ENCODE results near the gene CYP11A1.

CYP11A1 gene

GRCh38 chr15:74340150-74340549 is 27.3 kb downstream of the CYP11A1 start:
- no peak for DNase-seq

- DNase-seq, result no peak
These were observed 28.1 kb downstream of the CYP11A1 start for GRCh38 chr15:74339371-74339770.

DNA sequence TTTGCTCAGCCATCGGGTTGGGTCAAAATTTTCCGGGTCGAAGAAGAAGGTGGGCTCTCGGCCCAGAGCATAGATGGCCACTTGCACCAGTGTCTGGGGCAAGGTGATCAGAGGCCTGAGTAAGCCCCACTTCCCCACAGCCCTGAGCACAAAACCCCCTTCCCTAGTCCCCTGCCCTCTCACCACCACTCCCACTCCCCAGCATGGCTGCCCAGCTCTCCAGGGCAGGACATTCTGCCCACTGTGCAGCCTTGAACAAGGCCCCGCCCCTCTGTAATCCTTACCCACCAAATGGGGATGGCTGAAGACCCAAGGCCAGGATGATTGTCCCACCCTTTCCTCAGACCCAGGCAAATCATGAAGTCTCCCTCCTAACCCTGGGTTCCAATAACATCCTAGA is 28.8 kb downstream of the CYP11A1 start:
- no peak for DNase-seq

- no peak for DNase-seq
These were observed 29.7 kb downstream of the CYP11A1 start for GRCh38 chr15:74337607-74338211.

GRCh38 chr15:74337146-74337545 is 30.3 kb downstream of the CYP11A1 start:
- no peak for DNase-seq

DNA sequence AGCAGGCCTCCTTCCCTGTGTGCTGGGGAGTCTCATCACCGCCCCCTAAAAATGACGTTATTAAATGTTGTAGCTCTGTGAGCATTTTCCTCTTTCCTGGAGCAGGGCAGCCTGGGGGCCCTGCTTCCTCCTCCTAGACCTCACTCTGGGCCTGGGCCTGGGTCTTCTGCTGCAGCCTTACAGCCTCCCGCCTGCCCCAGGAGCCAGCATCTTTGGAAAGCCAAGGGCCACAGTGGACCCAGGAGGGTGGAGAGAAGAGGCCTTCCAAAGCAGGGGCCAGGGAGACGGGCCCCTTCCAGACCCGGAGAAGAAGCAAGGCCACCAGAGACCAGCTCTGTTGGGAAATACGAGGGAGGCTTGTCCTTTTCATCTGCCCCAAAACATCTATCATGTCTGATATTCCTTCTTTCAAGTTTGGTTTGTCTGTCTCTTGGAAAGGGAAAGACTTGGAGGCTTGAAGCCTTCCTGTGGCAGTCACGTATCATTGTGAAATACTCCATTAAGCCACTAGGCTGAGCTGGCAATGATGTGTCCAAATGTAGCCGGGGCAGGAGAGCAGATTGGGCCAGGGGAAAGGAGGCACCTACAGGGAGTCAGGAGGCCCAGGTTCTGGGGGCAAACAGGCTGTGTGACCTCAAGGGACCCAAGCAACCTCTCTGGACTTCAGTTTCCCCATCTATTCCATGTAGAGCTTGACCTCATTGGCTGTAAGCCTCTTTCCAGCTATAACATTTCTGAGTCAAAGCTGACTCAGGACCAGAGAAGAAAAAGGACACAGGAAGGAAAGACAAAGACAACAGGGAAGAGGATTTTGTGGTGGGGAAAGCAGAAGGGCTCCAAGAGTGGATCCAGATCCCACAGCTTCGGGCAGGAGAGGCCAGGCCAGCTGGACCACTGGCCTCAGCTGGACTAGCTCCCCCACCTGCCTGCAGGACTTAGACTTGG is 31.1 kb downstream of the CYP11A1 start:
- no peak for DNase-seq

GRCh38 chr15:74335396-74335795 is 32.0 kb downstream of the CYP11A1 start:
- DNase-seq, result no peak

DNA sequence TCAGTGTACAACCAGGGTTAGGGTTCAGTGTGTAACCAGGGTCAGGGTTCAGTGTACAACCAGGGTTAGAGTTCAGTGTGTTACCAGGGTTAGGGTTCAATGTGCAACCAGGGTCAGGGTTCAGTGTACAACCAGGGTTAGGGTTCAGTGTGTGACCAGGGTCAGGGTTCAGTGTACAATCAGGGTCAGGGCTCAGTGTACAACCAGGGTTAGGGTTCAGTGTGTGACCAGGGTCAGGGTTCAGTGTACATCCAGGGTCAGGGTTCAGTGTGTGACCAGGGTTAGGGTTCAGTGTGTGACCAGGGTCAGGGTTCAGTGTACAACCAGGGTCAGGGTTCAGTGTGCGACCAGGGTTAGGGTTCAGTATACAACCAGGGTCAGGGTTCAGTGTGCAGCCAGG is 33.3 kb downstream of the CYP11A1 start:
- no peak for DNase-seq

- DNase-seq, result no peak
These were observed 33.8 kb downstream of the CYP11A1 start for GRCh38 chr15:74333662-74334061.

- DNase-seq, result no peak
These were observed 34.4 kb downstream of the CYP11A1 start for GRCh38 chr15:74333093-74333492.

DNA sequence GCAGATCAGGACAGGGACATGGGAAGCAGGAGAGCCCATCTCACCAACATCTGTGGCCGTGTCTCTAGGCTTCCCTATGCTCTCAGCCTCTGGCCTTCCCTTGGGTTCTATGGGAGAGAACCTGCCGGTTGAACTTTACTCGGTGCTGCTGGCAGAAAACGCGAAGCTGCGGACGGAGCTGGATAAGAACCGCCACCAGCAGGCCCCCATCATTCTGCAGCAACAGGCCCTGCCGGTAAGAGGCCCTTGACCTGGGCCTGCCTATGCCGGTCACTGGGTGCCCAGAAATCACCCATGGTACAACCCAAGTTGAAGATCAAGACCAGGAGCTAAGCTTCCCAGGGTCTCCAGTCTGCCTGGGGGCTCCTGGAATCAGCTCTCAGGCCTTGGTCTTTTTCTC is 34.8 kb downstream of the CYP11A1 start:
- DNase-seq, result no peak

DNA sequence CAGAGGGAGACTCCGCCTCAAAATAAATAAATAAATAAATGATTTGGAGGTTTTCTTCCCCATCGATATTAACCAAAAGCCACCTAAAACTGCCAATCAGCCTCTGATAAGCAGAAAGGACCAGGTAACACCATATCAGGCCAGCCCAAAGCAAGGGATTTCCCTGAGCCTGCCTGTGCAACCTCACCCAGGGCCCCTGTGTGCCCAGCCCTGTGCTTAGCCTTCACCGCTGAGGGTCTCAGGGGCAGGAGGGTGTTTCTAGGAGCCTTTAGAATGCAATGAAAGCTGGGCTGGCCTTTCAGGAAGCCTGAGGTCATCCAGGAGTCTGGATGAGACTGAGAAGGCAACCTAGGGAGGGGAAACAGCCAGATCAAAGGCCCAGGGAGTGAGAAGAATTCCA is 35.4 kb downstream of the CYP11A1 start:
- DNase-seq, result no peak

GRCh38 chr15:74330861-74331408 is 36.5 kb downstream of the CYP11A1 start:
- no peak for DNase-seq

DNA sequence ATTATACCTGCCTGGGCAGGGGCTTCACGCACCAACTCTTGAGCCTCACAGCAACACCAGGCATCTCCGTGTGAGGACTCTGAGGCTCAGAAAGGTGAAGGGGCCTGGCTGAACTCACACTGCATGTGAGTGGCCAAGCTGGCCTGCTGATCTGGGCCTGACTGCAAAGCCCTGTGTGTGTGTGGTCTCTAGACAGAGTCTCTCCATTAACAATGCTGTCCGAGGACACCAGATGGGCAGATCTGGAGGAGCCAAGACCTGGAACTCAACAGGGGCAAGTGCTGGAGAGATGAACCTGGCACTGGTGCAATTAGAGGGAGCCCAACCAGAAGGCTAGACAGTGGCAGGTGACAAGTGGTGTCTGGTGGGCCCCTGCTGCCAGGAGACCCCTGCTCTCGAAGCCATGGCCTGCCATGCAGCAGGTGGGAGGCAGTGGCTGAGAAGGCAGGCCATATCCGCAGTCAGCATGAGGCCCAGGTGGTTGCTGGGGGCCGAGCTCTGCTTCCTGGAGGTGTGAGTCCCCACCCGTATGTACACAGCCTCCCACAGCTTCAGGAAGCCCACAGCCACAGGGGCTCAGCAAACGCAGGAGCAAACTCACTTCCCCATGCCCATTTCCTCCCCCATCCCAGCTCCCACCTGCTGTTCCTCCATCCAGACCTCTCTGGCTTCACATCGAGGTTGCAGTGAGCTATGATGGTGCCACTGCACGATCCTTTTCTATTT is 39.0 kb downstream of the CYP11A1 start:
- no peak for DNase-seq

GRCh38 chr15:74327756-74328155 is 39.7 kb downstream of the CYP11A1 start:
- no peak for DNase-seq

DNA sequence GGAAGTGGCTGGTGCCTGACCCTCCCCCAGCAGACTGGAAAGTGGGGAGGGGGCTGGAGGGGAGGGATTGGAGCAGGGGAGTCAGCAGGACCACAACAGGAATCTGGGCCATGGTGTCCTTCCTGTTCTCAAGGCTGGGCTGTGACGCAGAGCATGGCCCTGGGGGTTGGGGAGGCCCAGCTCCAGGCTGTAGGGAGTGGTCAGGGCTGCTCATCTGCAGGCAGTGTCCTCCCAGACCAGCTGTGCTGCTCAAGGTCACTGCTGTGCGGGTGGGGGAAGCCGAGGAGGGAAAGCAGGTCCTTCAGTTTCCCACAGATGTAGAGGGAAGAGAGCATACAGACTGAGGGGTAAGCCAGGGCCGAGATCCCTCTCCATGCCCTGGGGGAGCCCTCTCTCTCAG is 40.7 kb downstream of the CYP11A1 start:
- no peak for DNase-seq

DNA sequence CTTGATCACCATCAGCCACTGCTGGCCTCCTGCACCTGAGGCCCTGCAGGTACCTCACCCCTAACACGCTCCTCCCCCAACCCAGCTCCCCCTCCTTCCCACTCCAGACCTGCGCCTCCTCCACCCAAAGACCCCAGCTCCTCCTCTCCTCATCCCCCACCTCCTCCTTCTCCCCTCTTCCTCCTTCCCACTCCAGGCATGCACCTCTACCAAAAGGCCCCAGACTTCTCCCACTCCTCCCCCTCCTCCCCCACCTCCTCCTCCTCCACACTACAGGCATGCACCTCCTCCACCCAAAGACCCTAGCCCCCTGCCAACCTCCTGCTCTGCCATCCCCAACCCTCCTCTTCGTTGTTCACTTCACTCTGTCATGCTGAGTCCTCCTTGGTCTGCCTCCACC is 42.7 kb downstream of the CYP11A1 start:
- no peak for DNase-seq

GRCh38 chr15:74322558-74323180 is 44.8 kb downstream of the CYP11A1 start:
- DNase-seq, result peak; percentile 29

DNA sequence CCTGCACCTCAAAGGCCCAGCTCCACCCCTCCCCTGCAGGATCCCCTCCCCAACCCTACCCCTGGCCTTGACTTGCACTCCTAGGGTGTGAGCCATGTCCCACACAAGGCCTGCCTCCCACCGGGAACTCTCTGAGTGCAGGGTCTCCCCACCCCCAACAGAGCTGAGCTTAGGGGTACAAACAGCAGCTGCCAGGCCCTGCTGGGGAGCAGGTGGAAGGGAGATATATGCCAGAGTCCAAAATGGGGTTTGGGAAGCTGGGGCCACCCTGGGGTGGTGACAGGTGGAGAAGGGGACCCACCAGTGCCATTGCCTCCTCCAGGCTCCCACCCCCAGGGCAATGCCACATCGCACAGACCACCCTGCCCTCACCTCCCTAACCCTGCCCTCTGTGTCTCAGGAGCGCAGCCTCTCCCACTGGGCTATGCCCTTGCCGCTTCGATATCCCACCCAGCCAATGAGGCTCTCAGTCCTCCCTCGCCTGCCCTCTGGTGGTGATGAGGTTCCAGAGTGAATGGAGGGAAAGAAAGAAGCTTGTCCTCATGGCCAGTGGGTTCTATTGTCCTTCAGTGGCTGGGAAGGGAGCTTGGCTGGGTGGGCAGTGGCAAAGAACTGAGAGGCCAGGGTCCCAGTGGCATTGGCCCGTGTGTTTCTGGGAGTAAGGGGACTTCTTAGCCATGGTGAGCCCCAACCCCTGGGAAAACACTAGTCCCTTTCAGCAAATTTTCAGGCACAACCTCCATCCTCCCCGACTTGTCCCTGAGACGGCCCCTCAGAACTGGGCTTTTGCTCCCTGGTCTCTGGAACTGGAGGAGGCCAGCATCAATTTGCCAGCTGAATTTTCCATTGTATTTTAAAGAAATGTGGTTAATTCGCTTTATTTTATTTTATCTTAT is 46.8 kb downstream of the CYP11A1 start:
- DNase-seq, result peak; percentile 8

DNA sequence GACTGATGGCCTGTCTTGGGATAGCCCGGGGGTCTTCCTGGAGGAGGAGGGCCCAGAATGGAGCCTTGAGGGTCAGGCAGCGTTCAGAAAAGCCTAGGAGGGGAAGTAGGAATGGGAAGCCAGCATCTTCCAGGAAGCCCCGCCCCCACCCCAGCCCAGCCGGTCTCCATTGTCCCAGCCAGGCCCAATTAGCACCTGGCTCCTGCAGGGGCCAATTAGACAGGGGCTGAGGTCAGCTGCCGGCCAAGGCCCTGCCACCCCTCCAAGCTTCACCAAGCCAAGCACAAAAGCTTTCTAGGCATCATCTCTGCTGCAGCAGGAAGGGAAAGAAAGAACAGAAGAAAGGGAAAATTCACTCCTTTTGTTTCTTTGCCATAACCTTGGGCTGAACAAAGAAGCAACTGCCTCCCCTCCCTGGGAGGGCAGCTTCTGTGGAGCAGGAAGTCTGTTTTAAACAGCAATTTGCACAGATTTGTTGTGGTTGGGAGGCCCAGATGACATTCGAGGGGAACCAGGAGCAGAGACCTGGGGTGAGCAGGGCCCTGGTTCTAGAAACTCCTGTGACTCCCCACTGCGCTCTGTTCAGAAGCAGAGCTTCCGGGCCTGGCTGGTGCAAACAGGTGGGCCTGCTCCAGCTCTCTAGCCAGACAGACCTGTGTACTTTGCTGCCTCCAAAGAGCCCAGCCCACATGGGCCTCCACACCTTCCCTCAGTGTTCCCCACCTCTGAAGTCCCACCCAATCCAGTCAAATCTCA is 47.7 kb downstream of the CYP11A1 start:
- peak; percentile 37 for DNase-seq

GRCh38 chr15:74319138-74319460 is 48.3 kb downstream of the CYP11A1 start:
- DNase-seq, result no peak
